ENCODE measurements around the gene ATP8B4. TPM values are rescaled to one million over a fixed set of nuclear protein-coding genes. Genes with fewer than 3 reads are reported as not detected.
A peak's percentile ranks its signal among the peaks of the same experiment; 100 is the strongest.

The ATP8B4 gene
- total RNA-seq, 1 donor from 2014 or later, result 15.1 TPM

- no peaks in the 10 kb centered on the region for H3K27me3 ChIP-seq
- intact Hi-C loops (cut with DNase I), result loop anchor here (5.0 to 10.0 kb wide), 4 partner anchors 63 to 277 kb away; no protein-coding TSS in a partner anchor
- no peaks in the 10 kb centered on the region for H3K36me3 ChIP-seq
- H3K4me1 ChIP-seq, result peaks cover 6 to 36% of the 10 kb centered on the region in 2 donors
- no peak for TF ChIP-seq CTCF (IDR thresholded peaks at IDR 0.05)
- H3K9me3 ChIP-seq, result no peaks in the 10 kb centered on the region
- DNase-seq (ENCODE audit: low spot score in 2 of 2), result no peak
- H3K4me3 ChIP-seq, result no peak overlapping the region
- peak overlapping the region; percentile 79 to 89 for H3K27ac ChIP-seq
Observed at GRCh38 chr15:49991587-49991986, 127.4 kb downstream of the ATP8B4 start.

- H3K36me3 ChIP-seq, result no peaks in the 10 kb centered on the region
- no peaks in the 10 kb centered on the region for H3K9me3 ChIP-seq
- intact Hi-C loops (cut with DNase I), result loop anchor here (5.0 to 10.0 kb wide), 4 partner anchors 64 to 276 kb away; no protein-coding TSS in a partner anchor
- H3K27ac ChIP-seq, result peak overlapping the region; percentile 64 to 89
- no peak for TF ChIP-seq CTCF (IDR thresholded peaks at IDR 0.05)
- H3K27me3 ChIP-seq, result no peaks in the 10 kb centered on the region
- H3K4me1 ChIP-seq, result peaks cover 6 to 36% of the 10 kb centered on the region in 2 donors
- no peak overlapping the region for H3K4me3 ChIP-seq
- DNase-seq (ENCODE audit: low spot score in 2 of 2), result no peak
Observed at GRCh38 chr15:49990835-49991545, 128.0 kb downstream of the ATP8B4 start.

- intact Hi-C loops (cut with DNase I), result no loop called here
- no peaks in the 10 kb centered on the region for H3K9me3 ChIP-seq
- no peak for DNase-seq (ENCODE audit: low spot score in 2 of 2)
- peak overlapping the region; percentile 74 to 89 for H3K27ac ChIP-seq
- no peak overlapping the region for H3K4me3 ChIP-seq
- no peaks in the 10 kb centered on the region for H3K36me3 ChIP-seq
- TF ChIP-seq CTCF (IDR thresholded peaks at IDR 0.05), result no peak
- no peaks in the 10 kb centered on the region for H3K27me3 ChIP-seq
- H3K4me1 ChIP-seq, result peaks cover 6 to 34% of the 10 kb centered on the region in 2 donors
Observed at GRCh38 chr15:49989498-49989897, 129.5 kb downstream of the ATP8B4 start.

GRCh38 chr15:49988766-49989165 lies 130.3 kb downstream of the ATP8B4 start:
- intact Hi-C loops (cut with DNase I), result no loop called here
- Histone ChIP-seq H3K27ac (peak overlapping the region; percentile 74 to 89), H3K9me3 (no peaks in the 10 kb centered on the region), H3K36me3 (no peaks in the 10 kb centered on the region), H3K4me1 (peaks cover 3 to 30% of the 10 kb centered on the region in 2 donors), H3K4me3 (no peak overlapping the region), H3K27me3 (no peaks in the 10 kb centered on the region)
- DNase-seq (ENCODE audit: low spot score in 2 of 2), result no peak
- no peak for TF ChIP-seq CTCF (IDR thresholded peaks at IDR 0.05)

- no peak for TF ChIP-seq CTCF (IDR thresholded peaks at IDR 0.05)
- Histone ChIP-seq H3K27me3 (no peaks in the 10 kb centered on the region), H3K9me3 (no peaks in the 10 kb centered on the region), H3K4me3 (no peak overlapping the region), H3K36me3 (no peaks in the 10 kb centered on the region), H3K4me1 (peaks cover 3 to 25% of the 10 kb centered on the region in 2 donors), H3K27ac (peak overlapping the region; percentile 74 to 89)
- no peak for DNase-seq (ENCODE audit: low spot score in 2 of 2)
- intact Hi-C loops (cut with DNase I), result no loop called here
Observed at GRCh38 chr15:49987896-49988295, 131.1 kb downstream of the ATP8B4 start.
